Heart left ventricle (tissue), 13 donors: ENCODE results near the gene LIPC.

Source experiments
- CTCF ChIP-seq, 12 donors: fragments of 200-600 bp; sonication (generic) in 4 of 12; IDR thresholded peaks; one replicate each; pipeline versions ENCODE4 v1.5.0 to v1.8.0; 2018 to 2022; ENCODE audit warnings: antibody characterized with exemption in 12 of 12, mild to moderate bottlenecking in 5 of 12
- POLR2A ChIP-seq, 2 donors: fragments of 450-650 bp; IDR thresholded peaks; one replicate each; pipeline ENCODE4 v1.6.1; 2017; ENCODE audit warnings: antibody characterized with exemption in 2 of 2, mild to moderate bottlenecking in 2 of 2, moderate library complexity in 2 of 2
- donor health status: ischemic (EF 13 %, LVEDD 7.1; RV severe dilation, severe dysfunction).
- donor health status: DM: no; HTN: yes; CAD: no.
- donor health status: DM: no; HTN: no; CAD: no.
- donor health status: ischemic (EF 25% LVEDD 6.9; RV normal size, moderate dysfunction).
- donor health status: ischemic (EF 25% LVEDD 5.7; RV mildly dilated, moderate dysfunction).
- donor health status: ischemic (EF 35%, LVEDD 5.7; RV mildly dilated, moderate dysfunction).
- donor health status: nonischemic (EF 11% LVEDD 7.7; RV severe dilation, severe dysfunction).
- donor health status: DM: yes; HTN: yes; CAD: no.
- donor health status: PGD.
- donor health status: ischemic (EF 29% LVEDD 5.4; RV normal size, mild dysfunction).
- donor health status: nonischemic (EF 23%, LVEDD 6.1; RV moderate dilation, normal function).

- TF ChIP-seq POLR2A (IDR thresholded peaks at IDR 0.05) (no peak), CTCF (IDR thresholded peaks at IDR 0.05) (no peak)
Measured at GRCh38 chr15:58409861-58410260, 21.9 kb upstream of the LIPC start.
